ENCODE data around the gene UBA5. TPM values are rescaled to one million over a fixed set of nuclear protein-coding genes. Genes with fewer than 3 reads are reported as not detected.

The UBA5 gene
- total RNA-seq (2021) (31.3 to 38.6 TPM (median 31.9 TPM) in 3 replicates), Bru-seq, nascent RNA (percentile 91 among the genes with signal in this experiment)
- long read RNA-seq, experiment 1, transcript UBA5-202 (12 exons, 3,705 nt): major isoform, 200 of 240 reads
- long read RNA-seq, experiment 1, partial matches to known transcripts: 4 of 240 reads
- long read RNA-seq, experiment 1, other reads (novel, unspliced or antisense): 33 of 240 reads
- long read RNA-seq, experiment 2, transcript UBA5-202 (12 exons, 3,705 nt): major isoform, 35 of 65 reads
- long read RNA-seq, experiment 2, partial matches to known transcripts: 14 of 65 reads
- long read RNA-seq, experiment 2, other reads (novel, unspliced or antisense): 13 of 65 reads
- long read RNA-seq, experiment 3, transcript UBA5-202 (12 exons, 3,705 nt): major isoform, 61 of 79 reads
- long read RNA-seq, experiment 3, partial matches to known transcripts: 5 of 79 reads
- long read RNA-seq, experiment 3, other reads (novel, unspliced or antisense): 11 of 79 reads

- Mint-ChIP-seq H3K4me3 (peak within 1 kb of the TSS; percentile 86), H3K4me1 (peaks cover 18% of the 10 kb centered on the region), H3K27me3 (ENCODE audit: low read depth) (no peaks in the 10 kb centered on the region), H3K36me3 (no peaks in the 10 kb centered on the region), H3K9me3 (no peaks in the 10 kb centered on the region), H3K27ac (peak within 1 kb of the TSS; percentile 89)
- DNase-seq (ENCODE audit: low spot score) (peak; percentile 53), ATAC-seq (peak; percentile 49)
- ChIA-PET POLR2A (interaction anchor here (0.9 to 1.1 kb wide), 2 partner anchors 10 to 62 kb away, joined by 3 to 4 read pairs; partner anchors contain the start of gene NPHP3), CTCF (interaction anchor here (0.6 to 3.3 kb wide), 7 partner anchors 10 to 763 kb away, joined by 3 to 17 read pairs (median 5); partner anchors contain the start of gene DNAJC13)
- TF ChIP-seq CTCF (IDR thresholded peaks at IDR 0.05): no peak
- peak; percentile 66 for TF ChIP-seq FOXK1 (CRISPR knock-in tag; IDR thresholded peaks at IDR 0.05)
- TF ChIP-seq ATF6 (CRISPR knock-in tag; IDR thresholded peaks at IDR 0.05): no peak
- no peak for TF ChIP-seq NR2C2 (CRISPR knock-in tag; IDR thresholded peaks at IDR 0.05)
- 0 out of 2 replicates have a peak, but pooled peaks have one; percentile 35 for TF ChIP-seq SMAD4 (CRISPR knock-in tag; IDR thresholded peaks at IDR 0.05)
- 0 out of 2 replicates have a peak, but pooled peaks have one; percentile 53 for TF ChIP-seq SP1 (CRISPR knock-in tag; conservative IDR thresholded peaks at IDR 0.05)
- no peak for TF ChIP-seq MAX (CRISPR knock-in tag; IDR thresholded peaks at IDR 0.05)
- TF ChIP-seq ZBTB21 (CRISPR knock-in tag; IDR thresholded peaks at IDR 0.05; ENCODE audit: borderline replicate concordance): no peak
- TF ChIP-seq, protein P1, sequence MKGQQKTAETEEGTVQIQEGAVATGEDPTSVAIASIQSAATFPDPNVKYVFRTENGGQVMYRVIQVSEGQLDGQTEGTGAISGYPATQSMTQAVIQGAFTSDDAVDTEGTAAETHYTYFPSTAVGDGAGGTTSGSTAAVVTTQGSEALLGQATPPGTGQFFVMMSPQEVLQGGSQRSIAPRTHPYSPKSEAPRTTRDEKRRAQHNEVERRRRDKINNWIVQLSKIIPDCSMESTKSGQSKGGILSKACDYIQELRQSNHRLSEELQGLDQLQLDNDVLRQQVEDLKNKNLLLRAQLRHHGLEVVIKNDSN (CRISPR knock-in tag; IDR thresholded peaks at IDR 0.05): peak; percentile 30; the same call in 1 of the 2 replicates
- TF ChIP-seq E2F4 (CRISPR knock-in tag; IDR thresholded peaks at IDR 0.05; ENCODE audit: borderline replicate concordance, low read depth): no peak
- no peak for TF ChIP-seq NFATC4 (CRISPR knock-in tag; IDR thresholded peaks at IDR 0.05)
- TF ChIP-seq GABPB1 (CRISPR knock-in tag; IDR thresholded peaks at IDR 0.05): peak; percentile 76
- no peak for TF ChIP-seq GTF2I (CRISPR knock-in tag; conservative IDR thresholded peaks at IDR 0.05)
- TF ChIP-seq EMX1 (CRISPR knock-in tag; IDR thresholded peaks at IDR 0.05): no peak
- TF ChIP-seq RORB (CRISPR knock-in tag; IDR thresholded peaks at IDR 0.05): no peak
- TF ChIP-seq, protein P2, sequence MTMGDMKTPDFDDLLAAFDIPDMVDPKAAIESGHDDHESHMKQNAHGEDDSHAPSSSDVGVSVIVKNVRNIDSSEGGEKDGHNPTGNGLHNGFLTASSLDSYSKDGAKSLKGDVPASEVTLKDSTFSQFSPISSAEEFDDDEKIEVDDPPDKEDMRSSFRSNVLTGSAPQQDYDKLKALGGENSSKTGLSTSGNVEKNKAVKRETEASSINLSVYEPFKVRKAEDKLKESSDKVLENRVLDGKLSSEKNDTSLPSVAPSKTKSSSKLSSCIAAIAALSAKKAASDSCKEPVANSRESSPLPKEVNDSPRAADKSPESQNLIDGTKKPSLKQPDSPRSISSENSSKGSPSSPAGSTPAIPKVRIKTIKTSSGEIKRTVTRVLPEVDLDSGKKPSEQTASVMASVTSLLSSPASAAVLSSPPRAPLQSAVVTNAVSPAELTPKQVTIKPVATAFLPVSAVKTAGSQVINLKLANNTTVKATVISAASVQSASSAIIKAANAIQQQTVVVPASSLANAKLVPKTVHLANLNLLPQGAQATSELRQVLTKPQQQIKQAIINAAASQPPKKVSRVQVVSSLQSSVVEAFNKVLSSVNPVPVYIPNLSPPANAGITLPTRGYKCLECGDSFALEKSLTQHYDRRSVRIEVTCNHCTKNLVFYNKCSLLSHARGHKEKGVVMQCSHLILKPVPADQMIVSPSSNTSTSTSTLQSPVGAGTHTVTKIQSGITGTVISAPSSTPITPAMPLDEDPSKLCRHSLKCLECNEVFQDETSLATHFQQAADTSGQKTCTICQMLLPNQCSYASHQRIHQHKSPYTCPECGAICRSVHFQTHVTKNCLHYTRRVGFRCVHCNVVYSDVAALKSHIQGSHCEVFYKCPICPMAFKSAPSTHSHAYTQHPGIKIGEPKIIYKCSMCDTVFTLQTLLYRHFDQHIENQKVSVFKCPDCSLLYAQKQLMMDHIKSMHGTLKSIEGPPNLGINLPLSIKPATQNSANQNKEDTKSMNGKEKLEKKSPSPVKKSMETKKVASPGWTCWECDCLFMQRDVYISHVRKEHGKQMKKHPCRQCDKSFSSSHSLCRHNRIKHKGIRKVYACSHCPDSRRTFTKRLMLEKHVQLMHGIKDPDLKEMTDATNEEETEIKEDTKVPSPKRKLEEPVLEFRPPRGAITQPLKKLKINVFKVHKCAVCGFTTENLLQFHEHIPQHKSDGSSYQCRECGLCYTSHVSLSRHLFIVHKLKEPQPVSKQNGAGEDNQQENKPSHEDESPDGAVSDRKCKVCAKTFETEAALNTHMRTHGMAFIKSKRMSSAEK (CRISPR knock-in tag; IDR thresholded peaks at IDR 0.05; ENCODE audit: borderline replicate concordance): no peak
- peak; percentile 68; the same call in 1 of the 2 replicates for TF ChIP-seq JUN (CRISPR knock-in tag; IDR thresholded peaks at IDR 0.05)
- no peak for TF ChIP-seq TEAD1 (CRISPR knock-in tag; IDR thresholded peaks at IDR 0.05)
- TF ChIP-seq GRHL2 (CRISPR knock-in tag; IDR thresholded peaks at IDR 0.05; ENCODE audit: insufficient replicate concordance, severe bottlenecking): no peak
- TF ChIP-seq, protein P3, sequence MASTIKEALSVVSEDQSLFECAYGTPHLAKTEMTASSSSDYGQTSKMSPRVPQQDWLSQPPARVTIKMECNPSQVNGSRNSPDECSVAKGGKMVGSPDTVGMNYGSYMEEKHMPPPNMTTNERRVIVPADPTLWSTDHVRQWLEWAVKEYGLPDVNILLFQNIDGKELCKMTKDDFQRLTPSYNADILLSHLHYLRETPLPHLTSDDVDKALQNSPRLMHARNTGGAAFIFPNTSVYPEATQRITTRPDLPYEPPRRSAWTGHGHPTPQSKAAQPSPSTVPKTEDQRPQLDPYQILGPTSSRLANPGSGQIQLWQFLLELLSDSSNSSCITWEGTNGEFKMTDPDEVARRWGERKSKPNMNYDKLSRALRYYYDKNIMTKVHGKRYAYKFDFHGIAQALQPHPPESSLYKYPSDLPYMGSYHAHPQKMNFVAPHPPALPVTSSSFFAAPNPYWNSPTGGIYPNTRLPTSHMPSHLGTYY (CRISPR knock-in tag; IDR thresholded peaks at IDR 0.05): no peak
- peak; percentile 72; the same call in 1 of the 2 replicates for TF ChIP-seq TCF7 (CRISPR knock-in tag; IDR thresholded peaks at IDR 0.05; ENCODE audit: low read depth)
- TF ChIP-seq ZNF396 (CRISPR knock-in tag; IDR thresholded peaks at IDR 0.05; ENCODE audit: borderline replicate concordance): no peak
Measured at GRCh38 chr3:132660052-132660810, at the start of gene UBA5. Gene UBA5 (plus strand): TSS chr3:132660329. CDS start chr3:132660538, 209 bp downstream.

Data from WTC11 (cell line).